Medulla oblongata (tissue), 1 donor: ENCODE measurements around the gene CAMTA1.
A peak's percentile ranks its signal among the peaks of the same experiment; 100 is the strongest.
"Not testable (repeated sequence)": the region's sequence is repeated elsewhere in the genome, so short reads cannot be mapped to it uniquely, and the experiment has no call there.

Experiments used
- DNase-seq: peaks from one replicate; pipeline ENCODE4 v3.0.0-alpha.2; 2015; ENCODE audit errors: extremely low spot score

CAMTA1 gene

GRCh38 chr1:7769673-7770412 is 984.6 kb downstream of the CAMTA1 start:
- no peak for DNase-seq

GRCh38 chr1:7770669-7770996 is 985.4 kb downstream of the CAMTA1 start:
- DNase-seq: peak; percentile 49

- DNase-seq: peak; percentile 82
Observed at GRCh38 chr1:7770997-7771822, 986.0 kb downstream of the CAMTA1 start, which contains the start of gene VAMP3. Gene VAMP3, plus strand, starts transcription at chr1:7771296. Its CDS starts 88 bp downstream, at chr1:7771384.

- no peak for DNase-seq
Observed at GRCh38 chr1:7771823-7772299, 986.6 kb downstream of the CAMTA1 start.

- DNase-seq: no peak
Observed at GRCh38 chr1:7777591-7777990, 992.3 kb downstream of the CAMTA1 start.

GRCh38 chr1:7778133-7778628 is 992.9 kb downstream of the CAMTA1 start:
- no peak for DNase-seq

- no peak for DNase-seq
Observed at GRCh38 chr1:7780976-7781375, 995.7 kb downstream of the CAMTA1 start.

- no peak for DNase-seq
Observed at GRCh38 chr1:7781501-7781900, 996.2 kb downstream of the CAMTA1 start.

- DNase-seq: no peak
Observed at GRCh38 chr1:7781923-7782495, 996.8 kb downstream of the CAMTA1 start.

GRCh38 chr1:7783178-7783711 is 998.0 kb downstream of the CAMTA1 start:
- peak; percentile 23 for DNase-seq

GRCh38 chr1:7783826-7784491 is 998.7 kb downstream of the CAMTA1 start, which contains the start of gene PER3:
Gene PER3, plus strand, starts transcription at chr1:7784291. Its CDS starts 587 bp downstream, at chr1:7784878.
- peak; percentile 98 for DNase-seq

GRCh38 chr1:7784492-7785071 is 999.3 kb downstream of the CAMTA1 start:
- DNase-seq: peak; percentile 45

- DNase-seq: peak; percentile 13
Observed at GRCh38 chr1:7785108-7785507, 999.9 kb downstream of the CAMTA1 start.

GRCh38 chr1:7786795-7787194 is 1001.5 kb downstream of the CAMTA1 start:
- DNase-seq: peak; percentile 46

GRCh38 chr1:7789828-7790227 is 1004.6 kb downstream of the CAMTA1 start:
- DNase-seq: no peak

GRCh38 chr1:7791027-7791426 is 1005.8 kb downstream of the CAMTA1 start:
- DNase-seq: not testable (repeated sequence)

- no peak for DNase-seq
Observed at GRCh38 chr1:7795406-7795805, 1010.2 kb downstream of the CAMTA1 start.

GRCh38 chr1:7805460-7805859 is 1020.2 kb downstream of the CAMTA1 start:
- DNase-seq: no peak

- DNase-seq: peak; percentile 22
Observed at GRCh38 chr1:7808253-7808844, 1023.1 kb downstream of the CAMTA1 start.

GRCh38 chr1:7809742-7810141 is 1024.5 kb downstream of the CAMTA1 start:
- no peak for DNase-seq

- no peak for DNase-seq
Observed at GRCh38 chr1:7810395-7810794, 1025.1 kb downstream of the CAMTA1 start.
